IPS-20b (cell line): ENCODE measurements around the gene MGMT.

Experiments used
- H3K27ac ChIP-seq: one replicate; pipeline ENCODE4 v1.5.1; 2013; ENCODE audit warnings: low read length
- H3K27me3 ChIP-seq: 2 replicates; pipeline ENCODE4 v1.6.1; 2013; ENCODE audit warnings: mild to moderate bottlenecking, low read length, inconsistent platforms; ENCODE audit not compliant: insufficient read depth
- H3K36me3 ChIP-seq: 2 replicates; pipeline ENCODE4 v1.6.1; 2013; ENCODE audit warnings: low read depth, mild to moderate bottlenecking, inconsistent platforms, low read length, moderate library complexity; ENCODE audit not compliant: insufficient read depth
- H3K4me1 ChIP-seq: 2 replicates; pipeline ENCODE4 v1.6.1; 2013; ENCODE audit warnings: mild to moderate bottlenecking, control low read depth, inconsistent platforms, low read length, moderate library complexity; ENCODE audit not compliant: insufficient read depth
- H3K4me3 ChIP-seq: 2 replicates; pipeline ENCODE4 v1.5.1; 2013; ENCODE audit warnings: mild to moderate bottlenecking, low read length, inconsistent platforms
- H3K9ac ChIP-seq: 2 replicates; pipeline ENCODE4 v1.6.1; 2013; ENCODE audit warnings: low read depth, mild to moderate bottlenecking, inconsistent platforms, low read length, moderate library complexity
- H3K9me3 ChIP-seq: 2 replicates; pipeline ENCODE4 v1.6.1; 2013; ENCODE audit warnings: mild to moderate bottlenecking, low read depth, low read length, inconsistent platforms; ENCODE audit not compliant: insufficient read depth

Gene MGMT

GRCh38 chr10:129511086-129511485 lies 44.0 kb downstream of the MGMT start:
- no peak overlapping the region for H3K9ac ChIP-seq
- H3K27ac ChIP-seq, result no peak overlapping the region
- no peak overlapping the region for H3K4me3 ChIP-seq
- H3K36me3 ChIP-seq, result no peaks in the 10 kb centered on the region
- H3K9me3 ChIP-seq, result no peaks in the 10 kb centered on the region
- H3K27me3 ChIP-seq, result no peaks in the 10 kb centered on the region
- no peaks in the 10 kb centered on the region for H3K4me1 ChIP-seq

DNA sequence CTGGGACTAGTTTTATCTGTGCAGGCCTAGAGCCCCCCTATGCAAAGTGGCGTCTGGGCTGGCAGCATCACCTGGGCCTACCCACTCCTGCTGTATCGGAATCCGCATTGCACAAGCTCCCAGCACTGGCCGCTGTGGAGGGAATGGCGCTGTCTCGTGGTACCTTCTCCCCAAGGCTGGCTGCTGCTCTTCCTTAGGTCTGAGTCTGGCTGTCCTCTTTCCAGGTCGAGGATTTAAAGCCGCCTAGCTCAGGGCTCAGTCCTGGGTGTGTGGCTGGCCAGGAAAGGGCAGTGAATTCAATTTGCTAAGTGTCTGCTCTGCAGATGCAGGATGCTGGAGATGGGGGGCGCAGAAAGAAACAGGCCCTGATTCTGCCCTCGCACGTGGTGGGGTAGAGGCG lies 44.7 kb downstream of the MGMT start:
- H3K4me1 ChIP-seq, result no peaks in the 10 kb centered on the region
- no peaks in the 10 kb centered on the region for H3K9me3 ChIP-seq
- H3K27me3 ChIP-seq, result no peaks in the 10 kb centered on the region
- H3K27ac ChIP-seq, result no peak overlapping the region
- H3K36me3 ChIP-seq, result no peaks in the 10 kb centered on the region
- H3K9ac ChIP-seq, result no peak overlapping the region
- no peak overlapping the region for H3K4me3 ChIP-seq

DNA sequence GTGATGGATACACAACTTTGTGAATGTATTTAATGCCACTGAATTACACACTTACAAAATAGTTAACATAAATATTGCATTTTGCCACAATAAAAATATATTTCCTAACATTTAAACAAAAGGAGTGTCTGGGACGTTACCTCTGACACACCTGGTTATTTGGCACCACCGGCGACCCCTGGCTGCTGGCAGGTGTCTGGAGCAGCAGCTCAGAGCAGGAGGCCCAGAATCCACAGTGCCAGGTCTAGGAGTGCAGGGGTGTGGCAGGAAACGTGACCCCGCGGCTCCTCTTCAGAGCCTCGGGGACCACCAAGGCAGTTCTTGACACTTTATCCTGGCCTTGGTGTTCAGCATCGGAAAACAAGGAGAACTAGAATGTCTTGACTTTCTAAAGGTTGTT lies 46.3 kb downstream of the MGMT start:
- Histone ChIP-seq H3K4me1 (peaks cover 3% of the 10 kb centered on the region; the same call in 1 of the 2 replicates), H3K9me3 (no peaks in the 10 kb centered on the region), H3K4me3 (no peak overlapping the region), H3K36me3 (no peaks in the 10 kb centered on the region), H3K27ac (no peak overlapping the region), H3K27me3 (no peaks in the 10 kb centered on the region), H3K9ac (no peak overlapping the region)

DNA sequence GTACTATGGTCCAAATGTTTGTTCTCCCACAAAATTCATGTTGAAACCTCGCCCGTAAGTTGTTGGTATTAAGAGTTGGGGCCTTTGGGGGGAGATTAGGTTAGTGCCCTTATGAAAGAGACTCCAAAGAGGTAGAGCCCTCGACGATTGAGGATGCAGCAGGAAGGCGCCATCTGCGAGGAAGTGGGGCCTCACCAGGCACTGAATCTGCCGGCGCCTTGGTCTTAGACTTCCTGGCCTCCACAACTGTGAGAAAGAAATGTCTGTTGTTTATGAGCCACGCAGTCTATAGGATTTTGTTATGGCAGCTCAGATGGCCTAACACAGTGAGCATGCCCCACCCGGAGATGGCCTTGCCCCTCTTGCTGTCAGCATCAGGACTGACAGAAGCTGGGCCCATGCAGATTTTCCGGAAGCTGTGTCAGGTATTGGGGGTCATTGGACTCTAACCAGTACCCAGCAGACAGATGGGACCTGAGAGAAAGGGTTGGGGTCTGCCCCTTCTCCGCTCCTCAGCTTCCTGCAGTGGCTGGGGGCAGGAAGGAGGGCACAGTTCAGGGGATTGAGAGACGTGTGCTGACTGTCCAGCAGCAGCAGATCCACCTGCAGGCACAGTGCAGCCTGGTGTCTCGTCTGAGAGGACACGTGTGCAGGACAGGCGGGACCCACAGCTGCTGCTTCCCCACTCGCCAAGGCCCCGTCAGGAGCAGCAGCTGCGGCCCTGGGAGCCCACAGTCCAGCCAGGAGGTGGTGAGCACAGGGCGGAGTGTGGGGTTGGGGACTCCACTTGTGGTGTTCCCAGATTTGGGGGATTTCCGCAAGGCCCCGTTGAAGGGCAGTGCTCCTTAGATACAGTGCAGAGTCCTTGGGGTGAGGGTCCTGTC lies 47.8 kb downstream of the MGMT start:
- Histone ChIP-seq H3K9ac (no peak overlapping the region), H3K4me3 (no peak overlapping the region), H3K4me1 (peaks cover 3% of the 10 kb centered on the region; the same call in 1 of the 2 replicates), H3K36me3 (no peaks in the 10 kb centered on the region), H3K27ac (no peak overlapping the region), H3K27me3 (no peaks in the 10 kb centered on the region), H3K9me3 (no peaks in the 10 kb centered on the region)

DNA sequence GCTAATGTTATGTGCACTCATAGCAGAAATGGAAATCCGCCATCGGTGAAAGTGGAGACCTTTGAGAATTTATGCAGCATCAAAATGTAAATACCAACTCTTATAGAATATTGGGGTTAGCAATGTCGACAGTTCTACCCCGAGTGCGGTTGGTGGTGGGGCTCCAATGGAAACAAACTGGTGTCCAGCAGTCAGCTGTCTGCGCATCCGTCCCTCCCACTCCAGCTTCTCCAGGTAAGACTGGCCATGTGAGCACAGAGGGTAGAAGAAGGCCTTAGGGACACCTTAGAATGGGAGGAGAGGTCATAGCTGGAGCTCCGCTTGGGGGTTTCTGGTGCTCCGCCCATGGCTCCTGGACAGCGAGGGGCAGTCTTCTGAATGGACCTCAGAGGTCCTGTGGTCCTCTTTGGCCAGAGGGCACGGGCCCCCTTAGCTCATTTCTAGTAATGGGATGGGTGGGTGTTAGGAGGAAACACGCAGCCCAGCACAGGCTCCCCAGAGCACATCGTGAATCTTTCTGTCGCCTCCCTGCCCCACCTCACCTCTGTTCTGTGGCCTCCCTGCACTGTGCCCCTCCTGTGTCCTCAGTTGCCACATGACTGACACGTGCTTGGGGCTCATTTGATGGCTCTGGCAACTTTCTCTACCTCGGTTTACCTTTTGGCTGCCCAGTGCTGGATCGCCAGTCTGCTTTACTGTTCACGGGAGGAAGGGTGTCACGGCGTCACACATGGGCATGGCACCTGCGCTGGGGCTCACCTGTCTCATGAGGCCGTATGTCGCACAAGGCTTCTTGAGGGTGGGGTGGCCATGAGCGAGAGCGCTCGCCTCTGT lies 50.0 kb downstream of the MGMT start:
- no peak overlapping the region for H3K9ac ChIP-seq
- H3K27ac ChIP-seq, result no peak overlapping the region
- no peak overlapping the region for H3K4me3 ChIP-seq
- peaks cover 10% of the 10 kb centered on the region; the same call in 1 of the 2 replicates for H3K4me1 ChIP-seq
- no peaks in the 10 kb centered on the region for H3K36me3 ChIP-seq
- no peaks in the 10 kb centered on the region for H3K9me3 ChIP-seq
- H3K27me3 ChIP-seq, result no peaks in the 10 kb centered on the region

- no peak overlapping the region for H3K4me3 ChIP-seq
- H3K9ac ChIP-seq, result no peak overlapping the region
- peaks cover 11% of the 10 kb centered on the region; the same call in 1 of the 2 replicates for H3K4me1 ChIP-seq
- H3K27ac ChIP-seq, result no peak overlapping the region
- no peaks in the 10 kb centered on the region for H3K36me3 ChIP-seq
- no peaks in the 10 kb centered on the region for H3K9me3 ChIP-seq
- no peaks in the 10 kb centered on the region for H3K27me3 ChIP-seq
Measured at GRCh38 chr10:129517680-129518057, 50.6 kb downstream of the MGMT start.

GRCh38 chr10:129518793-129519192 lies 51.8 kb downstream of the MGMT start:
- no peaks in the 10 kb centered on the region for H3K36me3 ChIP-seq
- no peaks in the 10 kb centered on the region for H3K27me3 ChIP-seq
- H3K9me3 ChIP-seq, result no peaks in the 10 kb centered on the region
- no peak overlapping the region for H3K27ac ChIP-seq
- H3K4me1 ChIP-seq, result peaks cover 11% of the 10 kb centered on the region; the same call in 1 of the 2 replicates
- no peak overlapping the region for H3K9ac ChIP-seq
- H3K4me3 ChIP-seq, result no peak overlapping the region

GRCh38 chr10:129520440-129521080 lies 53.5 kb downstream of the MGMT start:
- Histone ChIP-seq H3K4me3 (no peak overlapping the region), H3K4me1 (peaks cover 11% of the 10 kb centered on the region; the same call in 1 of the 2 replicates), H3K27me3 (no peaks in the 10 kb centered on the region)

DNA sequence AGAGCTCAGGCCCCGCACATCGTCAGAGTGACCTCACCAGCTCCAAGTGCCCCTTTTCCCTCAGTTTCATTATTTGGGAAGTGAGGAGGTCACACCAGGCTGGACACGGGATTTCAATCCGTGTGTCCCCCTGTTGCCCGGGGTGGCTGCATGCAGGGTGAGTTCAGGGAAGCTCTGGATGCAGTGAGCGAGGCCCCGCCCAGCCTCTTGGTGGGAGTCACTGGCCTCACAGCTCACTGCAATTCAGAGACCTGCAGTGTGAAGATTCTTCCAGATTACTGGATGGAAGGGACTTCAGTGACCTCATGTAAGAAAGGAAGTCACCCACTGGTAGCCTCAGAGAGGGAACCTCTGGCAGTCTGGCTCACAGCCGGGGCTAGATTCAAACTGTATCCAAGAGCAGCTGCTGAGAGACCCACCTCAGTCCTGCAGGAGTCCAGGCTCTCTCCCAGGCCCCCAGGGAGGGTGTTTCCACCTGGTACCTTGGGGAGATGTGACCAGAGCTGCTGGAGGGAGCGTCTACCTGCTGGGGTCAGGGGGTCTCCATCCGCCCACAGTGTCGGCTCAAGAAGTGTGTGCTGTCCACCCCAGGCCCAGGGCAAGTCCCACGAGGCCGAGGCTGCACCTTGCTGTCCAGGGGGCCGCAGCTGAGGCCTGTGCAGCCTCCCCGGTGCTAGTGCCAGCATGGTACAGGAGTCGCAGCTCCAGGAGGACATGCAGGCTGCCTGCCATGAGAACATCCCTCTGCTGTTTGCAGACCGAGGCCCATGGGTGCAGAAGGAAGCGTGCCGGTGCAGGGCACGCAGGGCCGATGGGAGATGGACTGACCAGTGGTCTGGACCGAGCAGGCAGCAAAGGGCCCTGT lies 54.4 kb downstream of the MGMT start:
- H3K4me3 ChIP-seq, result no peak overlapping the region
- no peaks in the 10 kb centered on the region for H3K9me3 ChIP-seq
- no peak overlapping the region for H3K9ac ChIP-seq
- no peak overlapping the region for H3K27ac ChIP-seq
- no peaks in the 10 kb centered on the region for H3K27me3 ChIP-seq
- no peaks in the 10 kb centered on the region for H3K36me3 ChIP-seq
- peaks cover 11% of the 10 kb centered on the region; the same call in 1 of the 2 replicates for H3K4me1 ChIP-seq

More at GRCh38 chr10:129520440-129521080, 53.5 kb downstream of the MGMT start:
- Histone ChIP-seq H3K27ac (no peak overlapping the region), H3K36me3 (no peaks in the 10 kb centered on the region), H3K9ac (no peak overlapping the region), H3K9me3 (no peaks in the 10 kb centered on the region)

GRCh38 chr10:129522041-129522585 lies 55.1 kb downstream of the MGMT start:
- no peaks in the 10 kb centered on the region for H3K9me3 ChIP-seq
- H3K27ac ChIP-seq, result no peak overlapping the region
- no peaks in the 10 kb centered on the region for H3K27me3 ChIP-seq
- H3K36me3 ChIP-seq, result no peaks in the 10 kb centered on the region
- H3K4me3 ChIP-seq, result no peak overlapping the region
- peaks cover 11% of the 10 kb centered on the region; the same call in 1 of the 2 replicates for H3K4me1 ChIP-seq
- H3K9ac ChIP-seq, result no peak overlapping the region
